Small intestine (tissue), 7 donors: ENCODE data around the gene ANKS1B. TPM values are rescaled to one million over a fixed set of nuclear protein-coding genes. Genes with fewer than 3 reads are reported as not detected.
"Not testable (repeated sequence)": the region's sequence is repeated elsewhere in the genome, so short reads cannot be mapped to it uniquely, and the experiment has no call there.

ENCODE experiments used
- DNase-seq, 2 donors: peaks; one replicate each; pipeline versions ENCODE4 v3.0.0 to v3.0.0-alpha.2; 2013
- FAIRE-seq: peaks from 2 replicates; lab custom pipeline; 2012; peaks lifted over from hg19 to GRCh38; lab: Jason Lieb, UNC
- H3K27ac ChIP-seq, 3 donors: one replicate each; pipeline ENCODE4 v1.5.1; 2013; ENCODE audit warnings: low read length in 2 of 3, mild to moderate bottlenecking in 2 of 3, control low read depth in 1 of 3, inconsistent platforms in 1 of 3, low read depth in 1 of 3, moderate library complexity in 1 of 3
- H3K27me3 ChIP-seq, 3 donors: one replicate each; pipeline ENCODE4 v1.6.1; 2013; ENCODE audit warnings: low read length in 3 of 3, inconsistent platforms in 1 of 3; ENCODE audit not compliant: control insufficient read depth in 3 of 3, insufficient read depth in 3 of 3
- H3K36me3 ChIP-seq, 3 donors: one replicate each; pipeline ENCODE4 v1.6.1; 2013; ENCODE audit warnings: low read length in 3 of 3, inconsistent platforms in 1 of 3, low read depth in 1 of 3, mild to moderate bottlenecking in 1 of 3, moderate library complexity in 1 of 3; ENCODE audit not compliant: control insufficient read depth in 3 of 3, insufficient read depth in 2 of 3
- H3K4me1 ChIP-seq, 3 donors: one replicate each; pipeline ENCODE4 v1.6.1; 2013; ENCODE audit warnings: low read length in 2 of 3, inconsistent platforms in 1 of 3, low read depth in 1 of 3, mild to moderate bottlenecking in 1 of 3, moderate library complexity in 1 of 3; ENCODE audit not compliant: control insufficient read depth in 3 of 3, insufficient read depth in 2 of 3
- H3K4me3 ChIP-seq, 3 donors: one replicate each; pipeline ENCODE4 v1.5.1; 2013; ENCODE audit warnings: low read length in 3 of 3, control low read depth in 1 of 3, inconsistent platforms in 1 of 3, low read depth in 1 of 3, mild to moderate bottlenecking in 1 of 3, moderate library complexity in 1 of 3
- H3K9me3 ChIP-seq, 2 donors: one replicate each; pipeline ENCODE4 v1.6.1; 2013; ENCODE audit warnings: low read depth in 1 of 2, low read length in 1 of 2; ENCODE audit not compliant: control insufficient read depth in 2 of 2, insufficient read depth in 1 of 2
- WGBS, 3 donors: extraction: QIAGEN DNeasy Blood & Tissue Kit; methylation state at CpG; one replicate each; pipeline ENCODE4 v1.1.7; 2013; 5-methylcytosine and 5-hydroxymethylcytosine counted together
- polyA plus RNA-seq, 4 donors: library from polyadenylated mRNA; stranded (reverse) in 3 of 4; unstranded in 1 of 4; fragments of 200-250 nt in 3 of 4; fragments of 120-200 nt in 1 of 4; gene quantifications; one replicate each; pipeline versions ENCODE4 v1.2.1 to v1.2.3, GENCODE V29; 2013
- donor health status: healthy with polysubstance abuse.
- donor health status: control.
- donor health status: control.
- donor health status: Bipolar disorder and iron deficiency.
- donor health status: healthy.

ANKS1B gene
- polyA plus RNA-seq, 4 donors = 0.44 to 0.72 TPM; not detected in 2

- no peak for FAIRE-seq
These were observed 945.2 kb downstream of the ANKS1B start for GRCh38 chr12:99039367-99040120.

GRCh38 chr12:99036566-99036965 lies 948.2 kb downstream of the ANKS1B start:
- DNase-seq (no peak), FAIRE-seq (no peak)
- H3K9me3 ChIP-seq = no peaks in the 10 kb centered on the region
- H3K36me3 ChIP-seq = no peaks in the 10 kb centered on the region
- no peak overlapping the region for H3K4me3 ChIP-seq
- H3K27ac ChIP-seq = no peak overlapping the region
- H3K4me1 ChIP-seq = no peaks in the 10 kb centered on the region
- no peaks in the 10 kb centered on the region for H3K27me3 ChIP-seq

More at GRCh38 chr12:99039367-99040120, 945.2 kb downstream of the ANKS1B start:
- H3K4me3 ChIP-seq = no peak overlapping the region
- DNase-seq = no peak
- H3K36me3 ChIP-seq = no peaks in the 10 kb centered on the region
- H3K27me3 ChIP-seq = no peaks in the 10 kb centered on the region
- no peaks in the 10 kb centered on the region for H3K4me1 ChIP-seq
- WGBS, 3 donors = 81 to 86% (median 82%) methylated on average over 9 of the region's 9 CpGs
- H3K27ac ChIP-seq = no peak overlapping the region
- no peaks in the 10 kb centered on the region for H3K9me3 ChIP-seq

GRCh38 chr12:99035803-99036202 lies 948.9 kb downstream of the ANKS1B start:
- Histone ChIP-seq H3K4me1 (no peaks in the 10 kb centered on the region), H3K27ac (no peak overlapping the region), H3K27me3 (no peaks in the 10 kb centered on the region), H3K4me3 (no peak overlapping the region), H3K9me3 (no peaks in the 10 kb centered on the region), H3K36me3 (no peaks in the 10 kb centered on the region)
- no peak for DNase-seq
- FAIRE-seq = no peak
- WGBS, 3 donors = 39 to 44% (median 39%) methylated on average over 5 of the region's 5 CpGs

GRCh38 chr12:99034201-99034600 lies 950.5 kb downstream of the ANKS1B start:
- 93 to 98% (median 95%) methylated on average over 4 of the region's 4 CpGs for WGBS, 3 donors
- not testable (repeated sequence) for H3K27ac ChIP-seq, H3K27me3 ChIP-seq, H3K9me3 ChIP-seq, H3K4me3 ChIP-seq, H3K36me3 ChIP-seq, FAIRE-seq, H3K4me1 ChIP-seq, DNase-seq

GRCh38 chr12:99029511-99030271 lies 955.0 kb downstream of the ANKS1B start:
- no peak overlapping the region for H3K27ac ChIP-seq
- H3K4me3 ChIP-seq = no peak overlapping the region
- H3K27me3 ChIP-seq = no peaks in the 10 kb centered on the region
- no peaks in the 10 kb centered on the region for H3K36me3 ChIP-seq
- FAIRE-seq = no peak
- WGBS, 3 donors = 31 to 57% (median 38%) methylated on average over 5 of the region's 5 CpGs
- H3K4me1 ChIP-seq = no peaks in the 10 kb centered on the region
- no peaks in the 10 kb centered on the region for H3K9me3 ChIP-seq
- DNase-seq = no peak

- H3K4me3 ChIP-seq = no peak overlapping the region
- DNase-seq (peak in 1 of 2 donors; percentile 3), FAIRE-seq (no peak)
- no peak overlapping the region for H3K27ac ChIP-seq
- whole genome bisulfite sequencing, 3 donors = 8 to 58% (median 25%) methylated on average over 2 of the region's 2 CpGs
- no peaks in the 10 kb centered on the region for H3K27me3 ChIP-seq
- H3K4me1 ChIP-seq = no peaks in the 10 kb centered on the region
- no peaks in the 10 kb centered on the region for H3K36me3 ChIP-seq
- no peaks in the 10 kb centered on the region for H3K9me3 ChIP-seq
These were observed 957.3 kb downstream of the ANKS1B start for GRCh38 chr12:99027461-99027860.

- Histone ChIP-seq H3K9me3 (no peaks in the 10 kb centered on the region), H3K27me3 (no peaks in the 10 kb centered on the region), H3K4me1 (no peaks in the 10 kb centered on the region), H3K27ac (no peak overlapping the region), H3K36me3 (no peaks in the 10 kb centered on the region), H3K4me3 (no peak overlapping the region)
- WGBS, 3 donors = 45 to 53% (median 48%) methylated on average over 2 of the region's 2 CpGs
- no peak for FAIRE-seq
- DNase-seq = no peak
These were observed 957.7 kb downstream of the ANKS1B start for GRCh38 chr12:99027055-99027393.

- H3K9me3 ChIP-seq = no peaks in the 10 kb centered on the region
- H3K4me1 ChIP-seq = no peaks in the 10 kb centered on the region
- H3K36me3 ChIP-seq = no peaks in the 10 kb centered on the region
- no peak overlapping the region for H3K4me3 ChIP-seq
- H3K27me3 ChIP-seq = no peaks in the 10 kb centered on the region
- no peak for FAIRE-seq
- 70 to 84% (median 76%) methylated on average over 4 of the region's 4 CpGs for WGBS, 3 donors
- no peak overlapping the region for H3K27ac ChIP-seq
- DNase-seq = no peak
These were observed 958.2 kb downstream of the ANKS1B start for GRCh38 chr12:99026332-99027054.
